GM19238 (cell line): ENCODE data around the gene CCDC60.
A peak's percentile ranks its signal among the peaks of the same experiment; 100 is the strongest.

ENCODE experiments used
- DNase-seq: peaks from one replicate; pipeline ENCODE4 v3.0.0; 2011; ENCODE audit warnings: low spot score; ENCODE audit not compliant: insufficient read length

Gene CCDC60

DNA sequence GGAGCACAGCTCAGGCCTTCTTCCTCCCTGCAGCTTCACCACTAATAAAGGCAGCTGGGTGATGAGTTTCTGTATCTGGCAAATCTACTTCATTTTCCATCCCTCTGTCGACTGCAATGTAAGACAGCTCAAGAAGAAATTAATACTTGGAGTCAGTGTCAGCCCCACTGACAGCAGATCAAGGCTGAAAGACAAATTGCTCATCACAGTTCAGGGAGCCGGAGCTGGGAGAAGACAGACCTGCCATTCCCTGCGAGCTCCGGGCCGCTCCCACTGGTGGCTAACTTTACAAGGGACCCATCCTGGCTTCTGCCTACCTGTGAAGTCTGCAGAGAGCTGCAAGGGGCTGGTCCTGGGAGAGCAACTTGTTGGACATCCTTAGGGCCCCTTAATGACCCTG, 49.8 kb downstream of the CCDC60 start:
- DNase-seq = no peak

GRCh38 chr12:119385659-119386058, 51.1 kb downstream of the CCDC60 start:
- DNase-seq = no peak

- no peak for DNase-seq
Observed at GRCh38 chr12:119389687-119390086, 55.2 kb downstream of the CCDC60 start.

DNA sequence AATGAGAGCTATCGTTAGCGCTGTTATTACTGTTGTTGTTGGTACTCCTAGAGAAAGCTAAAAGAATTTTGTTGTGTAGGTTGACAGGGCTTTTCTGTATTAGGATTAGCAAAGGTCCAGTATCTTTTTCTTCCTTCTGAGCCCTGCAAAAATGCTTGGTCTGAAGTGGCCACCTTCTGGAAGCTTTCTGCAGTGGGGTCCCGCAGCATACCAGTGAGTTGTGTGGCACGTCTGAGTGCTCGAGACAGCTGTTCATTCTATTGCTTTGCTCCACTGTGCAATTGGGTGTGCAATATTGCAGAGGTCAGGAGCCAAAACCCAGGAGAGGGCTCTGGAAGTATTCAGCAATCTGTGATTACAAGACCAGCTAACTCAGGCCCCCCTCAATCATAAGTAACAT, 57.1 kb downstream of the CCDC60 start:
- DNase-seq = no peak

DNA sequence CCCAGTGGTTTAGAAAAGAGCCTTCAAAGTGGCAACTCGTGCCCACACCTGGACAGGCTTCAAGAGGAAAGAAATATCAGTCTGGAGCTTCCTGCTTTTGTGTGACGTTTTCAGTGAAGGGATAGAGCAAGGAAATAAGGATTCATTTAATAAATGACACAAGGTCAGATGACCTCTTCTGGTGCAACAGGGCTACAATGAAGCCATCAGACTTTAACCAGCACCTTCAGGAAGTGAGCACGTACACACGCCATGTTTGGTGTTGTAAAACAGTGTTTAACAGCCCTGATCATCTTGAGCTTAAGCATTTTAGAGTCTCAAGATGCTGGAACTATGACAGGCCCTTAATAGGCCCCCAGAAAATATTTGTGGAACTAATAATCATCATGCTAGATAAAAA, 59.1 kb downstream of the CCDC60 start:
- DNase-seq = no peak

DNA sequence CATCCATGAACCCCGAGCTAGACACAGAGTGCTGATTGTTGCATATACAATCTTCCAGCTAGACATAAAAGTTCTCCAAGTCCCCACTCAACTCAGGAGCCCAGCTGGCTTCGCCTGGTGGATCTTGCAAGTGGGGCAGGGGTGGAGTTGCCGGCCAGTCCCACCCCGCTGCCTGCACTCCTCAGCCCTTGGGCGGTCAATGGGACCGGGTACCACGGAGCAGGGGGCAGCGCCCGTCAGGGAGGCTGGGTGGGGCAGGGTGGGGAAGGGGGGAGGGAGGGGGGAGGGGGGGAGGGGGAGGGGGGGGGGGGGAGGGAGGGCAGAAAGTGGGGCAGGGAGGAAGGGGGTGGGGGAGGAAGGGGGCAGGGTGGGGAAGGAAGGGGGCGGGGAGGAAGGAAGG, 63.0 kb downstream of the CCDC60 start:
- no peak for DNase-seq

- DNase-seq = no peak
Observed at GRCh38 chr12:119398190-119398589, 63.7 kb downstream of the CCDC60 start.

DNA sequence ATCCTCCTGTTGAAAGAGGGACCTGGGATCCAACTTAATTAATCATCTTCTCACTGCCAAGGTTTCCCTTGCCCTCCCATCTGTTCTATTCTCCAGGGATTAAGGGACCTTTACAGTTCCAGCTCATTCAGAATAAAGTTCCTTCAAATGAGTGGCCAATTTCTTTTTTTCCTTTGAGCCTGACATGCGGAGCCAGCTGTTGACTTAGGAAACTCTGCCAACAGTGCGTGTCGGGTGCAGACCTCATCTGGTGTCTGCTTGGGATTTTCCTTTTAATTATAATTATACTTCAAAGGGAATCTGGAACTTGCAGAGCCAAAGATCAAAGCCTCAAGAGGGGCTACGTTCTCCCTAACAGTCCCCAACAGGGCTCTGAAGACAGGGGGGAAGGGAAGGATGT, 64.8 kb downstream of the CCDC60 start:
- DNase-seq = no peak

- no peak for DNase-seq
Observed at GRCh38 chr12:119406308-119406707, 71.8 kb downstream of the CCDC60 start.

- no peak for DNase-seq
Observed at GRCh38 chr12:119406811-119407210, 72.3 kb downstream of the CCDC60 start.

GRCh38 chr12:119409043-119409442, 74.5 kb downstream of the CCDC60 start:
- DNase-seq = no peak

- no peak for DNase-seq
Observed at GRCh38 chr12:119410396-119410795, 75.9 kb downstream of the CCDC60 start.

GRCh38 chr12:119412306-119412705, 77.8 kb downstream of the CCDC60 start:
- DNase-seq = no peak

DNA sequence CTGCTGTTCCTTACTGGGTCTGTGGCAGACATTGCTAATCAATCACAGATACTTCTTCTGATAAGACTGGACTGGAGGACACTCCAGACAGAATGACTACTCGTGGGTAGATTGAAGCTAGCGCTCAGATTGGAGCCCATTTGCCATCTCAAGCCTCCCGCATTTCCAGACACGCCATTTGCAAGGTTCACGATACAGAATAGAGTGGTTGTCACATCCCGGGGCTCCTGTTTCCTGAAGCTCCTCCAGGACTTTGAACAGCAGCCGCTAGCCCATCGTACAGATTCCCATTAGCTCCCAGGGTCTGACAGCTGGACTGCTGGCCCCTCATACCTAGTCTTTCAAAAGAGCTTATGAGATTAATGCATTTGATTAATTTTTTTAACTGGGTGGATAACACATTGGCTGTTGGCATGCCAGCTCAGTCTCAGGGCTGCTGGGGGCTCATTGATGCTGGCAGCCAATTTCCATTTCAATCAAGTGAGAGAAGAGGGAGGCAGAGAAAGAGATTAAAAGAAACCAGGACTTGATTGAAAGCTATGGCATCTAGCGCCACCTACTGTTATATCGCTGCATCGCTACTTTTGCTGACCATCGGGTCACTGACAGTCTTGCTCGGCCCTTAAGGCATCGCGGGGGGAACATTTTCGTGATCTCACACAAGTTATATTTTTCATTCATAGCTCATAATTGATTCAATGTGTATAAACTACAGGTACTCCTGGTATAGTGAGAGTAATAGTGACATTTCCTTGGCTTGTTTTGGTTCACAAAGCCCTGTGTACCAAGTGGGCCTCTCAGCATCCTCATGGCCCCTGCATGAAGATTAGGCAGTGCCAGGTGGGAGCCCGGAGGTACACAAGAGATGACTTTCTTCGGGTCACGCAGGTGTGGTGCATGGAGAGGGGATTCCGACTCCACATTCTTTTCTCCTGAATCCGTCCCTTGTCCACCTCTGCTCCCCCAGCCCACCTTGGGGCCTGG, 78.6 kb downstream of the CCDC60 start:
- DNase-seq = peak; percentile 17

- no peak for DNase-seq
Observed at GRCh38 chr12:119415714-119416113, 81.2 kb downstream of the CCDC60 start.

GRCh38 chr12:119417440-119417839, 82.9 kb downstream of the CCDC60 start:
- no peak for DNase-seq

- no peak for DNase-seq
Observed at GRCh38 chr12:119419381-119419780, 84.9 kb downstream of the CCDC60 start.

DNA sequence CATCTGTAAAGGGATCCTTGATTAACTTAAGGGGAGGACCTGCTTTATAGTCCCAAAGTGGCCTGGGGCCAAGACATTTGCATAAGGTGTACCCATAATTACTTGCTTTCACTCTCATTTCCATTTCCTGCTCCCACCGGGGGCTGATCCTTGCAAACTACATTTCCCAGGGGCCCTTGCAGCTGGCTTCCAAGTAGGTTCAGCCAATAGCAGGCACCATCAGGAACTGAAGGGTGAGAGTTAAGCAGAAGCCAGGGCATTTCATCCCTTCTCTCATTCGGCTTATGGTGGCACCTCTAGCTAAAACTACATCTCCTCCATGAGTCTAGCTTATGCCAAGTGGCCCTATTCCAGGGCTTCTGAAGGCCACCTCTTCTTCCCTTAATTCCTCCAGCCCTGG, 88.8 kb downstream of the CCDC60 start:
- no peak for DNase-seq

DNA sequence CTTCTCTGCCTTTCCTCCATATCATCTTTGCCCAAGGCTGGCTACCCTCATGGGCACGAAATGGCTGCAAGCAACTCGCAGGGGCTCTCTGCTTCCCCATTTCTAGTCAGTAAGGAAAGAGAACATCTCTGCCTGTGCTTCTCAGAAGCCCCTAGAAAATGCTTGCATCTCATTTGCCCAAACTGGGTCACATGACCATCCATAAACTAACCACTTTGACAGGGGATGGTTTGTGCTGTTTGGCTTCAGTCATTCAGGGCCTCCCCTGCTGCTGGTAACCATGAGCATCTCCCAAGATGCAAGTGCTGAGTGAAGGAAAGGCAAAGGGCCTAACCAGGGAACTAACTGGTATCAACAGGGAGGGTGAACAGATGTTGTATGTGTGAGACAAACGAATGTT, 91.1 kb downstream of the CCDC60 start:
- DNase-seq = no peak

GRCh38 chr12:119431151-119431550, 96.6 kb downstream of the CCDC60 start:
- DNase-seq = no peak

DNA sequence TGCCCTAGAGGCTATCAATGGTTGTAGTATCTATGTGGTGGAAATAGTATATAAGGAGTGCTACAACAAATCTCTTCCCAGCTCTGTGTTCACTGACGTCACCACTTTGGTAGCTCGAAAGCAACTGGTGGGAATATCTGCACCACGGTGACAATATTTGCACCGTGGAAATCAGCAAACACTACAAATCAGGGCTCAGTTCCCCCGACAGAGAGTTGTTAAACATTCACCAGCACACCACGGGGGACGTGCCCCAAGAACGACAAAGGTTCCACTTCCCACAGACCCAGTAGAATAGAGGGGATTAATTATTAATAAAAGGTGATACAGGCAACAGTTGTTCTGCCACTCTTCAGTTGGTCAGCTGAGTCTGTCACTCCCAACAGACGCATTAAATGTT, 98.4 kb downstream of the CCDC60 start:
- DNase-seq = no peak

GRCh38 chr12:119440803-119441360, 106.4 kb downstream of the CCDC60 start:
- no peak for DNase-seq
